Measurements from ENCODE around the gene RCOR3. TPM values are rescaled to one million over a fixed set of nuclear protein-coding genes. Genes with fewer than 3 reads are reported as not detected.

The RCOR3 gene
- total RNA-seq, 4 donors from 2014 or later, result 78.1 to 110 (median 102) TPM

DNA sequence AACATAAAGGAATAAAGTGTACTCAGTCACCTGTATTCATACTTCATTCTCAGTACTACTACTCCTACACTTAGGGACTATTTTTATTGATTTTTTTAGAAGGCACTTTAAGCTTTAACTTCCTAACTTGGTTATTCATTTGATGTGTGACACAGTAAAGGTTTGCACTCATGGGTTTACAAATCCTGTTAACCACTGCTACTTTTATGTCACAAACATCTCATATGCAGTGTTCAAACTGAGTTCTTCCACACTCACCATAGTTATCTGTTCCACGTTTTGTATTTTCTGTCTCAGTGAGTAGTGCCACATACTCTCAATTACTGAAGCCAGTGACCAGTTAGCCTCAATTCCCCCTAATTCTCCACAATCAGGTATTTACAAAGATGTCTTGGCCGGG, 33.2 kb downstream of the RCOR3 start:
- Histone ChIP-seq H3K9me3 (no peaks in the 10 kb centered on the region), H3K36me3 (peaks cover 44 to 47% of the 10 kb centered on the region in 2 donors), H3K27ac (no peak overlapping the region), H3K27me3 (no peaks in the 10 kb centered on the region), H3K4me3 (replicated peaks in 1 of 3) (no peak overlapping the region), H3K4me1 (no peaks in the 10 kb centered on the region)
- WGBS, 2 donors, result 94 to 95% methylated on average over 2 of the region's 2 CpGs
- no peak for DNase-seq
- TF ChIP-seq POLR2A (IDR thresholded peaks at IDR 0.05) (no peak), CTCF (IDR thresholded peaks at IDR 0.05) (no peak)
- intact Hi-C loops (cut with DNase I), result no loop called here

DNA sequence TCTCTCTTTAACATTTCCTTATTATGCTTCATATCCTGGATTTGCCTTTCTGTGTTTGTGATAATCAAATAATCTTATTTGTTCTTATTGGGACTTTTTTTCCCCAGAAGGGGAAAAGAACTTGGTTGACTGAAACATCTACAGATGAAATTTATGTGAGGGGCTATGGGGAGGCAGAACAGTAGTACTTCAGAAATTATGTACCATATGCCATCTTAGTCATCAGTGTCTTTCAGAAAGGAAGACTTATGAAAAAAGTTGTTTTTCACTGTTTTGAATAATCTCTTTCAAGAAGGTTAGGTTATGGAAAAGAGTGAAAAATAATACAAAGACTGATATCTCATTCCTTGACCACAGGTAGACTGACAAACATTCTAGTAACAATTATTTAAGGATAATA, 37.2 kb downstream of the RCOR3 start:
- Histone ChIP-seq H3K36me3 (peaks cover 22 to 24% of the 10 kb centered on the region in 2 donors), H3K4me3 (replicated peaks in 1 of 3) (no peak overlapping the region), H3K9me3 (no peaks in the 10 kb centered on the region), H3K27me3 (no peaks in the 10 kb centered on the region), H3K4me1 (no peaks in the 10 kb centered on the region), H3K27ac (no peak overlapping the region)
- intact Hi-C loops (cut with DNase I), result no loop called here
- DNase-seq, result no peak
- TF ChIP-seq CTCF (IDR thresholded peaks at IDR 0.05) (no peak), POLR2A (IDR thresholded peaks at IDR 0.05) (no peak)

DNA sequence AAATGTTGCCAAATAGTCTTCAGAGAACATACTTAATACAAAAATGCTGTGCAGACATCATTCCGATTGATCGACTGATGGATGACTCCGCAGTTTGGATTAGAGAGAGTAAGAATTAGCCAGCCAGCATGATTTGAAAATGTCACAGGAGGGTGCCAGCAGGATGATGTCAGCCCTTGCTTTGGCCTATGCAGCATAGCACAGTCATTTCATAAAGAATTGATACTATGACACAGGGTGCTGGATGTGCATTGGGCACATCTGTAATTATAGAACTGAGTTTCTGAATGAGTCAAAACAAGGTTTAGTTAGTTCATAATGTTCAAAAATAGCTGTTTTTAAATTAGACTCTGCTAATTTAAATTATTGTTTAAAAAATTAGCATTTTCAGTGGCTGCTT, 45.9 kb downstream of the RCOR3 start:
- peaks cover 7 to 8% of the 10 kb centered on the region in 2 donors for H3K36me3 ChIP-seq
- no peak for TF ChIP-seq POLR2A (IDR thresholded peaks at IDR 0.05)
- TF ChIP-seq CTCF (IDR thresholded peaks at IDR 0.05), result no peak
- no peak overlapping the region for H3K27ac ChIP-seq
- no peaks in the 10 kb centered on the region for H3K9me3 ChIP-seq
- 93 to 96% methylated on average over 3 of the region's 3 CpGs for WGBS, 2 donors
- intact Hi-C loops (cut with DNase I), result no loop called here
- no peak overlapping the region for H3K4me3 ChIP-seq (replicated peaks in 1 of 3)
- no peak for DNase-seq
- H3K4me1 ChIP-seq, result no peaks in the 10 kb centered on the region
- H3K27me3 ChIP-seq, result no peaks in the 10 kb centered on the region

GRCh38 chr1:211309617-211310016, 50.5 kb downstream of the RCOR3 start:
- H3K36me3 ChIP-seq, result peaks cover 12 to 23% of the 10 kb centered on the region in 2 donors
- TF ChIP-seq POLR2A (IDR thresholded peaks at IDR 0.05), result no peak
- no peak for TF ChIP-seq CTCF (IDR thresholded peaks at IDR 0.05)
- H3K9me3 ChIP-seq, result no peaks in the 10 kb centered on the region
- no peak overlapping the region for H3K27ac ChIP-seq
- 67 to 86% methylated on average over 3 of the region's 3 CpGs for WGBS, 2 donors
- intact Hi-C loops (cut with DNase I), result no loop called here
- no peak for DNase-seq
- H3K27me3 ChIP-seq, result no peaks in the 10 kb centered on the region
- no peak overlapping the region for H3K4me3 ChIP-seq (replicated peaks in 1 of 3)
- no peaks in the 10 kb centered on the region for H3K4me1 ChIP-seq

DNA sequence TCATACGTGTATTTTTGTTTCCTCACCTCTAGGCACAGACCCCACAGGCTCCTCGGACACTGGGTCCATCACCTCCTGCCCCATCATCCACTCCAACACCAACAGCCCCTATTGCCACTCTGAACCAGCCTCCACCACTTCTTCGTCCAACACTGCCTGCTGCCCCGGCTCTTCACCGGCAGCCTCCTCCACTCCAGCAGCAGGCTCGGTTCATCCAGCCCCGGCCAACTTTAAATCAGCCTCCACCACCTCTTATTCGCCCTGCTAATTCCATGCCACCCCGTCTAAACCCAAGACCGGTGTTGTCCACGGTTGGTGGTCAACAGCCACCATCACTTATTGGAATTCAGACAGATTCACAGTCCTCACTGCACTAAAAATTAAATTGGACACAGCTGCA, 54.2 kb downstream of the RCOR3 start:
- H3K27ac ChIP-seq, result no peak overlapping the region
- TF ChIP-seq CTCF (IDR thresholded peaks at IDR 0.05), result no peak
- no peak for TF ChIP-seq POLR2A (IDR thresholded peaks at IDR 0.05)
- DNase-seq, result no peak
- H3K9me3 ChIP-seq, result no peaks in the 10 kb centered on the region
- H3K27me3 ChIP-seq, result no peaks in the 10 kb centered on the region
- intact Hi-C loops (cut with DNase I), result no loop called here
- H3K4me3 ChIP-seq (replicated peaks in 1 of 3), result no peak overlapping the region
- WGBS, 2 donors, result 94 to 96% methylated on average over 11 of the region's 11 CpGs
- no peaks in the 10 kb centered on the region for H3K4me1 ChIP-seq
- peaks cover 19 to 34% of the 10 kb centered on the region in 2 donors for H3K36me3 ChIP-seq
